ENCODE data around the gene COA8.

DNA sequence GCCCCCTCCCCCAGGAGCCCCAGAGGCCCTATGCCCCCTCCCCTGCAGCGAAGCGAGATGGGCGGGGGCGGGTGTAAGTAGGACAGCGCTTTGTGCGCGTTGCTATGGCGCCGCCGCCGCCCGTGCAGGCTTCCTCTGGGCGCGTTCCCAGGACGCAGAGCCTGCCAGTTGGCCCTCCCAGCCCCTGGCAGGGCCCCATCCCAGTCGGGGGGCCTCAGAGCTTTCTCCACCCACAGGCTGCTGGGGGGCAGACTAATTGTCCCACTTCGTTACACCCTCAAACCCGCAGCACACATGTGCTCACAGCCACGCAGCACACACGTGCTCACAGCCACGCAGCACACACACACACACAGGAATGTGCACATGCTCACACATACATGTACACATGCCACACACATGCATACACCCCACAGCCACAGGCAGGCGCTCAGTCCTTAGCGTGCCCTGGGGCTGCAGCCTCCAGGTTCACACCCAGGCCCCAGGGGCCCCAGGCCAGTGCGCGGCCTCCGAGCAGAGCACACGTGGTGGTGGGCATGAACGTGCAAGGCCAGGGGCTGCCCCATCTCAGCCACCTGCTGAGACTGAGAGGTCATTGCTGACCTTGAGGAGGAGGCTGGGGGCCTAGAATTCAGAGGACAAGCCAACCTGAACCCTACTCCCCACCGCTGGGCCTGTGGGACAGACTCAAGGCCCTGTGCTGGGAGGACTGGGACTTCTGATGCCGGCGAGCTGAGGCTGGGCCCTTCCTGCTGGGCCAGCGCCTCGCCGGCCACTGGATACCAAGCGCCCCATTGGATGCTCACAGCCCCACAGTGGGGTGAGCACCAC lies 18.2 kb upstream of the COA8 start:
- TF ChIP-seq, protein P1, sequence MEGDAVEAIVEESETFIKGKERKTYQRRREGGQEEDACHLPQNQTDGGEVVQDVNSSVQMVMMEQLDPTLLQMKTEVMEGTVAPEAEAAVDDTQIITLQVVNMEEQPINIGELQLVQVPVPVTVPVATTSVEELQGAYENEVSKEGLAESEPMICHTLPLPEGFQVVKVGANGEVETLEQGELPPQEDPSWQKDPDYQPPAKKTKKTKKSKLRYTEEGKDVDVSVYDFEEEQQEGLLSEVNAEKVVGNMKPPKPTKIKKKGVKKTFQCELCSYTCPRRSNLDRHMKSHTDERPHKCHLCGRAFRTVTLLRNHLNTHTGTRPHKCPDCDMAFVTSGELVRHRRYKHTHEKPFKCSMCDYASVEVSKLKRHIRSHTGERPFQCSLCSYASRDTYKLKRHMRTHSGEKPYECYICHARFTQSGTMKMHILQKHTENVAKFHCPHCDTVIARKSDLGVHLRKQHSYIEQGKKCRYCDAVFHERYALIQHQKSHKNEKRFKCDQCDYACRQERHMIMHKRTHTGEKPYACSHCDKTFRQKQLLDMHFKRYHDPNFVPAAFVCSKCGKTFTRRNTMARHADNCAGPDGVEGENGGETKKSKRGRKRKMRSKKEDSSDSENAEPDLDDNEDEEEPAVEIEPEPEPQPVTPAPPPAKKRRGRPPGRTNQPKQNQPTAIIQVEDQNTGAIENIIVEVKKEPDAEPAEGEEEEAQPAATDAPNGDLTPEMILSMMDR (IDR thresholded peaks at IDR 0.05): no peak
- no peak for TF ChIP-seq POLR2A (IDR thresholded peaks at IDR 0.05)
